GM12878 (cell line): Measurements from ENCODE around the gene STX4. TPM values are rescaled to one million over a fixed set of nuclear protein-coding genes. Genes with fewer than 3 reads are reported as not detected.
A peak's percentile ranks its signal among the peaks of the same experiment; 100 is the strongest.

ENCODE experiments used
- BHLHE40 ChIP-seq, 2 experiments: fragments of 450-650 bp in 1 of 2; IDR thresholded peaks; 2 replicates each; pipeline ENCODE4 v1.6.1; 2011 to 2017; ENCODE audit warnings: low read depth in 2 of 2, borderline replicate concordance in 1 of 2, improper control_type of control experiment in 1 of 2, low read length in 1 of 2, mild to moderate bottlenecking in 1 of 2
- CBX5 ChIP-seq: sonication (generic); IDR thresholded peaks from 2 replicates; pipeline ENCODE4 v1.6.1; 2016; ENCODE audit warnings: low read depth, moderate library complexity, mild to moderate bottlenecking, inconsistent platforms
- CHD1 ChIP-seq: IDR thresholded peaks from 2 replicates; pipeline ENCODE4 v1.6.1; 2012; ENCODE audit warnings: low read depth, low read length, improper control_type of control experiment
- DPF2 ChIP-seq: fragments of 450-650 bp; IDR thresholded peaks from 2 replicates; pipeline ENCODE4 v1.6.1; 2017; ENCODE audit warnings: mild to moderate bottlenecking
- EP300 ChIP-seq, 2 experiments: fragments of 150-350 bp in 1 of 2; IDR thresholded peaks; 2 replicates each; pipeline ENCODE4 v1.6.1; 2011 to 2012; ENCODE audit warnings: low read depth in 2 of 2, low read length in 2 of 2, borderline replicate concordance in 1 of 2, improper control_type of control experiment in 1 of 2, inconsistent platforms in 1 of 2; ENCODE audit not compliant: control insufficient read depth in 1 of 2
- FOS ChIP-seq: IDR thresholded peaks from 3 replicates; pipeline ENCODE4 v1.6.1; 2011; ENCODE audit warnings: borderline replicate concordance; ENCODE audit not compliant: insufficient read length; ENCODE audit errors: extremely low read depth
- HDAC6 ChIP-seq: fragments of 200-600 bp; sonication (generic); IDR thresholded peaks from one replicate; pipeline ENCODE4 v1.8.0; 2017; ENCODE audit warnings: antibody characterized with exemption; ENCODE audit not compliant: unreplicated experiment
- HDGF ChIP-seq: fragments of 450-650 bp; IDR thresholded peaks from 2 replicates; pipeline ENCODE4 v1.6.1; 2016; ENCODE audit warnings: antibody characterized with exemption
- NBN ChIP-seq: fragments of 450-650 bp; IDR thresholded peaks from 2 replicates; pipeline ENCODE4 v1.6.1; 2016
- NFXL1 ChIP-seq: fragments of 450-650 bp; IDR thresholded peaks from 2 replicates; pipeline ENCODE4 v1.6.1; 2017; ENCODE audit warnings: antibody characterized with exemption, mild to moderate bottlenecking, borderline replicate concordance
- POLR2AphosphoS2 ChIP-seq: IDR thresholded peaks from 2 replicates; pipeline ENCODE4 v1.6.1; 2011; ENCODE audit warnings: low read depth, mild to moderate bottlenecking, low read length, improper control_type of control experiment, moderate library complexity
- RAD21 ChIP-seq: IDR thresholded peaks from 2 replicates; pipeline ENCODE4 v1.6.1; 2011; ENCODE audit warnings: mild to moderate bottlenecking, low read depth, low read length, moderate library complexity; ENCODE audit not compliant: insufficient read depth
- REST ChIP-seq: IDR thresholded peaks from 2 replicates; pipeline ENCODE4 v1.6.1; 2012; ENCODE audit warnings: mild to moderate bottlenecking, low read depth, low read length
- SMAD1 ChIP-seq: fragments of 450-650 bp; IDR thresholded peaks from 2 replicates; pipeline ENCODE4 v1.6.1; 2018; ENCODE audit warnings: mild to moderate bottlenecking, low read depth; ENCODE audit not compliant: partially characterized antibody
- SMC3 ChIP-seq: IDR thresholded peaks from 2 replicates; pipeline ENCODE4 v1.6.1; 2011; ENCODE audit warnings: low read length, improper control_type of control experiment, borderline replicate concordance
- SRF ChIP-seq, 2 experiments: IDR thresholded peaks; 2 replicates each; pipeline ENCODE4 v1.6.1; 2011; ENCODE audit warnings: low read depth in 2 of 2, low read length in 2 of 2, mild to moderate bottlenecking in 1 of 2, moderate library complexity in 1 of 2
- TAF1 ChIP-seq: IDR thresholded peaks from 2 replicates; pipeline ENCODE4 v1.6.1; 2011; ENCODE audit warnings: mild to moderate bottlenecking, low read depth, low read length, borderline replicate concordance
- YBX1 ChIP-seq: fragments of 450-650 bp; IDR thresholded peaks from 2 replicates; pipeline ENCODE4 v1.6.1; 2016; ENCODE audit warnings: antibody characterized with exemption
- ZNF217 ChIP-seq: fragments of 450-650 bp; IDR thresholded peaks from 2 replicates; pipeline ENCODE4 v1.6.1; 2017; ENCODE audit warnings: antibody characterized with exemption, mild to moderate bottlenecking
- ZNF384 ChIP-seq: IDR thresholded peaks from 2 replicates; pipeline ENCODE4 v1.6.1; 2012; ENCODE audit warnings: low read depth, mild to moderate bottlenecking, low read length, improper control_type of control experiment, borderline replicate concordance
- polyA plus RNA-seq, 11 experiments: library from polyadenylated mRNA; depleted of rRNA in 4 of 11; unstranded in 6 of 11; stranded (reverse) in 5 of 11; fragments of >200 nt; fragmentation: Nextera tagmentation in 4 of 11; fragmentation: Illumina TruSeq in 1 of 11; extraction: Ambion mirVana in 4 of 11; extraction: Trizol in 1 of 11; gene quantifications; 1 replicate in 1 of 11; 2 replicates in 10 of 11; pipeline versions ENCODE4 v1.2.1 to v1.2.3, GENCODE V29; 2011 to 2016; ENCODE audit warnings: inconsistent platforms in 2 of 11, missing spikeins in 2 of 11, low read depth in 1 of 11
- total RNA-seq, 4 experiments: library from RNA; depleted of rRNA in 3 of 4; stranded (reverse); fragments of >200 nt in 3 of 4; fragmentation: Illumina TruSeq in 1 of 4; extraction: Trizol in 1 of 4; gene quantifications; 2 replicates each; pipeline versions ENCODE4 v1.2.1 to v1.2.3, GENCODE V29; 2013 to 2021
- TF ChIP-seq, protein P1 (sequence below): IDR thresholded peaks from 2 replicates; pipeline ENCODE4 v1.6.1; 2011; ENCODE audit warnings: borderline replicate concordance, low read depth, mild to moderate bottlenecking, moderate library complexity, low read length; ENCODE audit not compliant: insufficient read depth, poor library complexity, severe bottlenecking
- TF ChIP-seq, protein P2 (sequence below): fragments of 450-650 bp; IDR thresholded peaks from 2 replicates; pipeline ENCODE4 v1.6.1; 2018; ENCODE audit warnings: mild to moderate bottlenecking, low read depth, moderate library complexity; ENCODE audit not compliant: partially characterized antibody

Gene STX4
- total and polyA plus RNA-seq, 10 of the 15 experiments (the other 5 are each of a cell fraction or from before 2014, with no cell fraction given) = 3.3 to 37.6 (median 22.6) TPM

DNA sequence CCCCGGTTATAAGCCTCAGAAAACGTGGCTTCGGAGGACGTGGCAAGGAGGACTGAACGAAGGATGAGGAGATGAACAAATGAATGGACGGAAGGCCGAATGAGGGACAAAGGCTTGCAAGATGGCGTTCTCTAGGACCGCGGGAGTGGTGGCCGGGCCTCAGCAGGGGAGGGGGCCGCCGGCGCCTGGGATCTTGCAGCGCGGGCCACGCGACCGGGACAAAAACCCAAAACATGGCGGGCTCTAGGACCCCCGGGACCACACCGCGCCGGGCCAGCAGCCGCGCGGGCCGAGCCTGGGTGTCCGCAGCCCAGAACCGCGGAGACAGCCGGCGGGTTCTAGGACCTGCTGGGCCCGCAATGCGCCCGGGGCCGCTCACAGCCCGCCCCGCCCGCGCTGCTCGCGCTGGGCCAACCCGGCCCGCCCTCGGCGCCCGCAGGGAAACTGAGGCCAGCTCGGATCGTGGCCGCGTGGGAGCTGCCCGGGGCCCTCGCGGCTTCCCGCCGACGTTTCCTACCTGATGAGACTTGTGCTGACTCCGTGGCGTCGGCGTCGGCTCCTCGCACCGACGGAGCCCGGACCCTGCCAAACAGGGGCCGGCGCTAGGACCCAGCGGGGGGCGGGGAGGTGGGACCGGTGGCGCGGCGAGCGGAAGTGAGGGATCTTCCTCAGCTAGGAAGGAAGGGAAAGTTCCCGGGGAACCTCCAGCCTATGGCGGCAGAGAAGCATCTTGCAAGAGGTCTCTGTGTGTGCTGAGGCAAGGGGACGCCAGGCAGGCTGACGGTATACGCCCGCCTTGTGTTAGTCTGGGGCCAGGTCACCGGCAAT, 40.0 kb downstream of the STX4 start (continued):
- no peak for TF ChIP-seq SMAD1
- TF ChIP-seq, protein P1, sequence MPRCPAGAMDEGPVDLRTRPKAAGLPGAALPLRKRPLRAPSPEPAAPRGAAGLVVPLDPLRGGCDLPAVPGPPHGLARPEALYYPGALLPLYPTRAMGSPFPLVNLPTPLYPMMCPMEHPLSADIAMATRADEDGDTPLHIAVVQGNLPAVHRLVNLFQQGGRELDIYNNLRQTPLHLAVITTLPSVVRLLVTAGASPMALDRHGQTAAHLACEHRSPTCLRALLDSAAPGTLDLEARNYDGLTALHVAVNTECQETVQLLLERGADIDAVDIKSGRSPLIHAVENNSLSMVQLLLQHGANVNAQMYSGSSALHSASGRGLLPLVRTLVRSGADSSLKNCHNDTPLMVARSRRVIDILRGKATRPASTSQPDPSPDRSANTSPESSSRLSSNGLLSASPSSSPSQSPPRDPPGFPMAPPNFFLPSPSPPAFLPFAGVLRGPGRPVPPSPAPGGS = no peak
- TF ChIP-seq NBN = no peak; the same call in none of the 2 replicates
- peak; percentile 22 to 76; a peak in 2 of 4 replicates for TF ChIP-seq BHLHE40 (IDR thresholded peaks at IDR 0.05; ENCODE audit: borderline replicate concordance in 1 of 2, low read depth in 2 of 2, low read length in 1 of 2)
- no peak for TF ChIP-seq HDAC6
- TF ChIP-seq POLR2AphosphoS2 = no peak
- TF ChIP-seq ZNF384 = no peak
- TF ChIP-seq SRF (IDR thresholded peaks at IDR 0.05; ENCODE audit: low read depth in 2 of 2, low read length in 2 of 2) = 0 out of 4 replicates have a peak, but pooled peaks of 1 of the 2 experiments have one; percentile 16
- no peak for TF ChIP-seq HDGF
- TF ChIP-seq CBX5 = no peak
- 0 out of 2 replicates have a peak, but pooled peaks have one; percentile 7 for TF ChIP-seq RAD21
- peak in 1 of 2 experiments; percentile 22; a peak in 1 of 4 replicates for TF ChIP-seq EP300 (IDR thresholded peaks at IDR 0.05; ENCODE audit: borderline replicate concordance in 1 of 2, control insufficient read depth in 1 of 2, low read depth in 2 of 2, low read length in 2 of 2)
- TF ChIP-seq NFXL1 = peak; percentile 83; the same call in 1 of the 2 replicates
- TF ChIP-seq TAF1 = peak; percentile 59
- no peak for TF ChIP-seq SMC3
- TF ChIP-seq FOS = no peak
- TF ChIP-seq REST = no peak
- no peak for TF ChIP-seq YBX1
- TF ChIP-seq ZNF217 = peak; percentile 80
- no peak for TF ChIP-seq CHD1
- TF ChIP-seq, protein P2, sequence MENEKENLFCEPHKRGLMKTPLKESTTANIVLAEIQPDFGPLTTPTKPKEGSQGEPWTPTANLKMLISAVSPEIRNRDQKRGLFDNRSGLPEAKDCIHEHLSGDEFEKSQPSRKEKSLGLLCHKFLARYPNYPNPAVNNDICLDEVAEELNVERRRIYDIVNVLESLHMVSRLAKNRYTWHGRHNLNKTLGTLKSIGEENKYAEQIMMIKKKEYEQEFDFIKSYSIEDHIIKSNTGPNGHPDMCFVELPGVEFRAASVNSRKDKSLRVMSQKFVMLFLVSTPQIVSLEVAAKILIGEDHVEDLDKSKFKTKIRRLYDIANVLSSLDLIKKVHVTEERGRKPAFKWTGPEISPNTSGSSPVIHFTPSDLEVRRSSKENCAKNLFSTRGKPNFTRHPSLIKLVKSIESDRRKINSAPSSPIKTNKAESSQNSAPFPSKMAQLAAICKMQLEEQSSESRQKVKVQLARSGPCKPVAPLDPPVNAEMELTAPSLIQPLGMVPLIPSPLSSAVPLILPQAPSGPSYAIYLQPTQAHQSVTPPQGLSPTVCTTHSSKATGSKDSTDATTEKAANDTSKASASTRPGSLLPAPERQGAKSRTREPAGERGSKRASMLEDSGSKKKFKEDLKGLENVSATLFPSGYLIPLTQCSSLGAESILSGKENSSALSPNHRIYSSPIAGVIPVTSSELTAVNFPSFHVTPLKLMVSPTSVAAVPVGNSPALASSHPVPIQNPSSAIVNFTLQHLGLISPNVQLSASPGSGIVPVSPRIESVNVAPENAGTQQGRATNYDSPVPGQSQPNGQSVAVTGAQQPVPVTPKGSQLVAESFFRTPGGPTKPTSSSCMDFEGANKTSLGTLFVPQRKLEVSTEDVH = no peak
- TF ChIP-seq DPF2 = peak; percentile 86
